HepG2 (cell line): Measurements from ENCODE around the gene GABARAPL2. TPM values are rescaled to one million over a fixed set of nuclear protein-coding genes. Genes with fewer than 3 reads are reported as not detected.

Experiments
- ATAC-seq: fragments of 200-7000 bp; cut with Tn5 transposase; 3 replicates; pipeline ENCODE4 v1.9.1; 2020; ENCODE audit warnings: mild to moderate bottlenecking, moderate library complexity
- BruUV-seq: library from RNA; stranded (reverse); fragments of 400-500 nt; replicated peaks from 2 replicates; lab custom pipeline; 2021; lab: Mats Ljungman, UMichigan
- CTCF ChIA-PET: fragments of 300-600 bp; formaldehyde crosslinking; extraction: SDS; loops from one replicate; lab custom pipeline; 2021; ENCODE audit warnings: low total read pairs, inconsistent platforms, low intra/inter-chr PET ratio; lab: Yijun Ruan, JAX
- POLR2A ChIA-PET: fragments of 350-600 bp; sonication (Branson Sonifier 250); formaldehyde crosslinking; loops from one replicate; lab custom pipeline; 2020; ENCODE audit warnings: antibody characterized with exemption, inconsistent platforms; lab: Yijun Ruan, JAX
- DNase-seq: peaks from one replicate; pipeline ENCODE4 v3.0.0-alpha.2; 2015; ENCODE audit warnings: low spot score
- FAIRE-seq: peaks from 3 replicates; lab custom pipeline; 2011; peaks lifted over from hg19 to GRCh38; lab: Jason Lieb, UNC
- H2AFZ ChIP-seq: one replicate; pipeline ENCODE4 v1.6.1; 2011; ENCODE audit warnings: low read length, inconsistent platforms
- H3K27ac ChIP-seq: fragments of 300-600 bp; 3 replicates; pipeline ENCODE4 v1.8.0; 2011; ENCODE audit warnings: mixed run types, mild to moderate bottlenecking, mixed read lengths, low read length, inconsistent platforms; ENCODE audit not compliant: insufficient read depth; ENCODE audit errors: extremely low read length
- H3K27me3 ChIP-seq, 2 experiments: fragments of 200-600 bp in 1 of 2; 2 replicates in 1 of 2; 3 replicates in 1 of 2; pipeline versions ENCODE4 v1.6.0 to v1.8.0; 2011; ENCODE audit warnings: low read length in 2 of 2, mild to moderate bottlenecking in 2 of 2, moderate library complexity in 2 of 2, inconsistent platforms in 1 of 2; ENCODE audit not compliant: insufficient read depth in 2 of 2, control insufficient read depth in 1 of 2
- H3K36me3 ChIP-seq, 2 experiments: fragments of 200-600 bp in 1 of 2; replicated peaks in 1 of 2; 2 replicates in 1 of 2; 3 replicates in 1 of 2; pipeline versions ENCODE4 v1.5.1 to v1.8.0; 2011; ENCODE audit warnings: low read length in 2 of 2, inconsistent platforms in 1 of 2; ENCODE audit not compliant: insufficient read depth in 2 of 2, control insufficient read depth in 1 of 2
- H3K4me1 ChIP-seq: 2 replicates; pipeline ENCODE4 v1.5.1; 2012; ENCODE audit warnings: low read length, inconsistent platforms; ENCODE audit not compliant: insufficient read depth
- H3K4me2 ChIP-seq: 2 replicates; pipeline ENCODE4 v1.6.0; 2011; ENCODE audit warnings: low read depth, low read length, inconsistent platforms
- H3K4me3 ChIP-seq, 3 experiments: fragments of 200-600 bp in 1 of 3; sonication (generic), shearing (Covaris generic) in 1 of 3; replicated peaks in 1 of 3; 2 replicates each; pipeline ENCODE4 v1.5.1; 2011 to 2016; ENCODE audit warnings: low read length in 3 of 3, inconsistent platforms in 2 of 3, low read depth in 2 of 3, mild to moderate bottlenecking in 2 of 3, control low read depth in 1 of 3, mixed read lengths in 1 of 3; ENCODE audit not compliant: insufficient read depth in 1 of 3
- H3K79me2 ChIP-seq: one replicate; pipeline ENCODE4 v1.6.1; 2011; ENCODE audit warnings: low read length, inconsistent platforms; ENCODE audit not compliant: insufficient read depth
- H3K9ac ChIP-seq: 2 replicates; pipeline ENCODE4 v1.6.0; 2011; ENCODE audit warnings: mild to moderate bottlenecking, low read depth, low read length, inconsistent platforms; ENCODE audit not compliant: insufficient read depth
- H3K9me3 ChIP-seq: 2 replicates; pipeline ENCODE4 v1.5.1; 2012; ENCODE audit warnings: mild to moderate bottlenecking, low read length
- H4K20me1 ChIP-seq: 2 replicates; pipeline ENCODE4 v1.6.0; 2011; ENCODE audit warnings: inconsistent platforms, mild to moderate bottlenecking, low read length, moderate library complexity; ENCODE audit not compliant: insufficient read depth
- AGO2 ChIP-seq: fragments of 200-400 bp; formaldehyde crosslinking; optimal IDR thresholded peaks from 2 replicates; pipeline ENCODE3; 2017; ENCODE audit warnings: mild to moderate bottlenecking, low read depth, low read length, moderate library complexity
- GTF2F1 ChIP-seq: fragments of 150-350 bp; IDR thresholded peaks from 2 replicates; pipeline ENCODE4 v1.6.1; 2014; ENCODE audit warnings: low read length
- HOXA5 ChIP-seq: sonication (generic); formaldehyde crosslinking; IDR thresholded peaks from 2 replicates; pipeline ENCODE4 v1.4.0; 2020; ENCODE audit warnings: missing genetic modification reagents
- MAFF ChIP-seq: IDR thresholded peaks from 2 replicates; pipeline ENCODE4 v1.6.1; 2011; ENCODE audit warnings: low read depth, low read length, improper control_type of control experiment
- MAFK ChIP-seq, 2 experiments: IDR thresholded peaks in 1 of 2; conservative IDR thresholded peaks in 1 of 2; 2 replicates each; pipeline ENCODE4 v1.6.1; 2011; ENCODE audit warnings: improper control_type of control experiment in 2 of 2, low read length in 2 of 2
- NCOA5 ChIP-seq: sonication (generic); formaldehyde crosslinking; IDR thresholded peaks from 2 replicates; pipeline ENCODE4 v1.4.0; 2020; ENCODE audit warnings: missing genetic modification reagents
- NFYC ChIP-seq: IDR thresholded peaks from 2 replicates; pipeline ENCODE4 v1.6.1; 2016; ENCODE audit warnings: missing genetic modification reagents, missing compliant biosample characterization
- RARA ChIP-seq: IDR thresholded peaks from 2 replicates; pipeline ENCODE4 v1.6.1; 2016; ENCODE audit warnings: missing genetic modification reagents, missing compliant biosample characterization
- SIN3A ChIP-seq: IDR thresholded peaks from 2 replicates; pipeline ENCODE4 v1.6.1; 2011; ENCODE audit warnings: low read depth, mild to moderate bottlenecking, control low read depth, low read length, borderline replicate concordance
- SNRNP70 ChIP-seq: fragments of 200-400 bp; formaldehyde crosslinking; IDR thresholded peaks from 2 replicates; pipeline ENCODE4 v1.6.1; 2017; ENCODE audit warnings: mild to moderate bottlenecking, low read depth, low read length, moderate library complexity
- TAF1 ChIP-seq: sonication (generic); formaldehyde crosslinking; IDR thresholded peaks from 2 replicates; pipeline ENCODE4 v1.4.0; 2020; ENCODE audit warnings: missing genetic modification reagents
- YY1 ChIP-seq: IDR thresholded peaks from 2 replicates; pipeline ENCODE4 v1.6.1; 2011; ENCODE audit warnings: low read length, low read depth, moderate library complexity, mild to moderate bottlenecking; ENCODE audit not compliant: insufficient read depth, insufficient replicate concordance
- ZNF343 ChIP-seq: sonication (generic); formaldehyde crosslinking; IDR thresholded peaks from 2 replicates; pipeline ENCODE4 v1.4.0; 2020; ENCODE audit warnings: mild to moderate bottlenecking, missing genetic modification reagents
- ZNF441 ChIP-seq: sonication (generic); formaldehyde crosslinking; IDR thresholded peaks from 2 replicates; pipeline ENCODE4 v1.7.0; 2021; ENCODE audit warnings: missing genetic modification reagents, borderline replicate concordance
- ZNF468 ChIP-seq: sonication (generic); formaldehyde crosslinking; IDR thresholded peaks from 2 replicates; pipeline ENCODE4 v1.8.0; 2022; ENCODE audit warnings: mild to moderate bottlenecking, moderate library complexity, missing genetic modification reagents
- ZNF678 ChIP-seq: sonication (generic); formaldehyde crosslinking; IDR thresholded peaks from 2 replicates; pipeline ENCODE4 v1.4.0; 2020; ENCODE audit warnings: mild to moderate bottlenecking, missing genetic modification reagents
- ZNF766 ChIP-seq: sonication (generic); formaldehyde crosslinking; IDR thresholded peaks from 2 replicates; pipeline ENCODE4 v1.5.0; 2020; ENCODE audit warnings: missing genetic modification reagents, borderline replicate concordance
- ZZZ3 ChIP-seq: sonication (generic); formaldehyde crosslinking; IDR thresholded peaks from 2 replicates; pipeline ENCODE4 v1.4.0; 2020; ENCODE audit warnings: missing genetic modification reagents, mild to moderate bottlenecking, borderline replicate concordance
- WGBS: methylation state at CpG from one replicate; pipeline ENCODE4 v1.1.6; 2017; ENCODE audit warnings: low lambda C conversion rate; 5-methylcytosine and 5-hydroxymethylcytosine counted together
- in situ Hi-C: cut with HindIII; loops from 2 replicates; pipeline ENCODE4 v1.10.0; 2017; ENCODE audit warnings: low pct_unique_long_range_greater_than_20kb; ENCODE audit not compliant: extremely low pct_ligation_motif_present
- intact Hi-C: fragments of 100-400 bp; cut with micrococcal nuclease; formaldehyde crosslinking; loops from one replicate; pipeline ENCODE4 v1.10.0; 2022; ENCODE audit not compliant: unreplicated experiment
- polyA plus RNA-seq, 8 experiments: library from polyadenylated mRNA; depleted of rRNA in 3 of 8; stranded (reverse) in 7 of 8; unstranded in 1 of 8; fragments of >200 nt; fragmentation: Illumina TruSeq in 4 of 8; extraction: Trizol in 4 of 8; gene quantifications; 2 replicates each; pipeline versions ENCODE4 v1.2.1 to v1.2.3, GENCODE V29; 2011 to 2016; ENCODE audit warnings: low read depth in 4 of 8, missing spikeins in 1 of 8, mixed read lengths in 1 of 8; ENCODE audit not compliant: insufficient read depth in 1 of 8
- total RNA-seq, 5 experiments: library from RNA; depleted of rRNA; stranded (reverse); fragments of >200 nt; fragmentation: Illumina TruSeq; extraction: Trizol; gene quantifications; 2 replicates each; pipeline ENCODE4 v1.2.3, GENCODE V29; 2016; ENCODE audit warnings: low read depth in 1 of 5
- TF ChIP-seq, protein P1 (sequence below): sonication (generic); formaldehyde crosslinking; IDR thresholded peaks from 2 replicates; pipeline ENCODE4 v1.4.0; 2020; ENCODE audit warnings: missing genetic modification reagents, low read depth, mild to moderate bottlenecking, borderline replicate concordance

GABARAPL2 gene
- total and polyA plus RNA-seq, 2 of the 13 experiments (the other 11 are each of a cell fraction or from before 2014, with no cell fraction given): 76.4 to 83.0 TPM

DNA sequence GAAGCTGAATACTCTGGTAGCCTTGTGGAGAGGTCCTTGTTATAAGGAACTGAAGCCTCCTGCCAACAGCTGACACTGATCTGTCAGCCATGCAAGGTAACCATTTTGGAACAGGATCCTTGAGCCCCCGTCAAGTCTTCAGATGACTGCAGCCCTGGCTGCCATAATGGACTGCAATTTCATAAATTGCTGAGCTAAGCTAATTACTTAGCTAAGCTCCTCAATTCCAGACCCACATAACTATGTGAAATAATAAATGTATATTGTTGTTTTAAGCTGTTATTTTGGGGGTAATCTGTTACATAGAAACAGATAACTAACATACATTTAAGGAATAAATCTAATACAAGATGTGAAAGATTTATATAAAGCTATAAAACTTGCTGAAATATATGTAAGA is 40.3 kb downstream of the GABARAPL2 start:
- ATAC-seq: no peak
- H4K20me1 ChIP-seq: no peaks in the 10 kb centered on the region
- no peak for DNase-seq
- TF ChIP-seq MAFK (conservative IDR thresholded peaks at IDR 0.05 in 1 of 2, IDR thresholded peaks at IDR 0.05 in 1 of 2; ENCODE audit: low read length in 2 of 2): peak; percentile 98 to 100
- TF ChIP-seq TAF1 (CRISPR knock-in tag): no peak
- no peak for TF ChIP-seq ZNF468
- no peak for TF ChIP-seq ZZZ3
- TF ChIP-seq ZNF441 (CRISPR knock-in tag): no peak
- peak; percentile 99 for TF ChIP-seq MAFF
- 94% methylated on average over 1 of the region's 1 CpG for WGBS
- no peak overlapping the region for H2AFZ ChIP-seq
- no peak overlapping the region for H3K4me3 ChIP-seq
- peaks cover 20 to 58% of the 10 kb centered on the region in 2 experiments for H3K36me3 ChIP-seq
- H3K79me2 ChIP-seq: no peaks in the 10 kb centered on the region
- H3K9ac ChIP-seq: no peak overlapping the region
- H3K9me3 ChIP-seq: no peaks in the 10 kb centered on the region
- ChIA-PET CTCF (no interaction called here), POLR2A (interaction anchor here (0.6 kb wide), 1 partner anchor 141 kb away, joined by 3 read pairs; no protein-coding TSS in a partner anchor)
- no peaks in the 10 kb centered on the region for H3K27me3 ChIP-seq
- in situ Hi-C loops: no loop called here
- no peak overlapping the region for H3K4me2 ChIP-seq
- H3K27ac ChIP-seq: no peak overlapping the region
- H3K4me1 ChIP-seq: no peaks in the 10 kb centered on the region
- FAIRE-seq: no peak
- no TSS peak for BruUV-seq
- intact Hi-C loops: no loop called here

DNA sequence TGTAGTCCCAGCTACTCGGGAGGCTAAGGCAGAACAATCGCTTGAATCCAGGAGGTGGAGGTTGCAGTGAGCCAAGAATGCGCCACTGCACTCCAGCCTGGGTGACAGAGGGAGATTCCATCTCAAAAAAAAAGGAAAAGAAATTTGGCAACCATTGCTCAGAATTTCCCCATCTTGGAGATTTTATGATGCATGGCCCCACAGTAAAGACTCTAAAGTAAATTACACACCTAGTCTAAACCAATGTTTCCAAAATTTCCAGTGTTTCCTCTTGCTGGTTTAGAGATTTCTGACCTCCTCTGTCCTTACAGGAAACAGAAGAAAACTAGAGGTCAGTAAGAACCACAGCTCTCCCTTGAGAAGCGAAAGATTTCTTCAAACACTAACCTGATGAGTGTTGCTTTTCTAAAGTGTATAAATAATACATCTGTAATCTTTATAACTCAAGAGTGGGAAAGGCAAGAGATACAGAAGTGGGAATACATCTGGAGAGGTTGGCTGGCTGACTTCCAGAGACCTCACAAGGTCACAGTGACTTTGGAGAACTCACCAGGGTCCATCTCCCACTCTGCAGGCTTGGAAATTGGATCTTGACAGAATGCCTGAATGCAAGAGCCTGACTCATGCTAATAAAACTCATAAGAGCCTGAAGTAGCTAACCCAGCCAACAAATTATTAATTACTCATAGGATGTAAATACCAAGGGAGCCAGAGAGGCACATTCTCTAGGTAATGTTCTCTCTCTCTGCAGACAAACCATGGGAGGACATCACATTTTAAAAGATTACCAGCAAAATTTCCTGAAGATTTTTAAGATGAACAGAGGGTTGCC is 48.1 kb downstream of the GABARAPL2 start:
- H3K27ac ChIP-seq: no peak overlapping the region
- no TSS peak for BruUV-seq
- intact Hi-C loops: no loop called here
- TF ChIP-seq SIN3A: no peak
- TF ChIP-seq NCOA5: no peak
- TF ChIP-seq NFYC (CRISPR knock-in tag): no peak
- TF ChIP-seq ZNF678 (CRISPR knock-in tag): no peak
- no peak for TF ChIP-seq RARA
- no peak for TF ChIP-seq ZNF766 (CRISPR knock-in tag)
- no peak for TF ChIP-seq YY1
- TF ChIP-seq HOXA5 (CRISPR knock-in tag): no peak
- no peak for TF ChIP-seq SNRNP70
- TF ChIP-seq, protein P1, sequence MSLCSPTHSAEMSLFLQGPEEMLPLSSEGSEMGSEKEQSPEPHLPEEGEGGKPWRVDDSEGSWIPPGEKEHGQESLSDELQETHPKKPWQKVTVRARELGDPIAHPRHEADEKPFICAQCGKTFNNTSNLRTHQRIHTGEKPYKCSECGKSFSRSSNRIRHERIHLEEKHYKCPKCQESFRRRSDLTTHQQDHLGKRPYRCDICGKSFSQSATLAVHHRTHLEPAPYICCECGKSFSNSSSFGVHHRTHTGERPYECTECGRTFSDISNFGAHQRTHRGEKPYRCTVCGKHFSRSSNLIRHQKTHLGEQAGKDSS (CRISPR knock-in tag): no peak
- no peak for TF ChIP-seq ZNF343 (CRISPR knock-in tag)
- no peak for TF ChIP-seq AGO2
- no peak for TF ChIP-seq GTF2F1

More for the DNA sequence above, 48.1 kb downstream of the GABARAPL2 start:
- in situ Hi-C loops: no loop called here
- ATAC-seq: no peak
- H3K79me2 ChIP-seq: no peaks in the 10 kb centered on the region
- peaks cover 14 to 45% of the 10 kb centered on the region in 2 experiments; a peak in 4 of 5 replicates for H3K36me3 ChIP-seq
- ChIA-PET POLR2A (no interaction called here), CTCF (no interaction called here)
- no peaks in the 10 kb centered on the region for H3K27me3 ChIP-seq
- H4K20me1 ChIP-seq: no peaks in the 10 kb centered on the region
- H3K4me2 ChIP-seq: no peak overlapping the region
- no peak for FAIRE-seq
- H2AFZ ChIP-seq: no peak overlapping the region
- no peak overlapping the region for H3K9ac ChIP-seq
- no peaks in the 10 kb centered on the region for H3K9me3 ChIP-seq
- no peaks in the 10 kb centered on the region for H3K4me1 ChIP-seq
- 99% methylated on average over 4 of the region's 4 CpGs for WGBS
- DNase-seq: no peak
- no peak overlapping the region for H3K4me3 ChIP-seq
